K562 (cell line): Measurements from ENCODE around the gene SLC25A42. TPM values are rescaled to one million over a fixed set of nuclear protein-coding genes. Genes with fewer than 3 reads are reported as not detected.
A peak's percentile ranks its signal among the peaks of the same experiment; 100 is the strongest.

ENCODE experiments used
- ERF ChIP-seq: fragments of 450-650 bp; formaldehyde crosslinking; IDR thresholded peaks from 2 replicates; pipeline ENCODE4 v1.4.0; 2020; ENCODE audit warnings: mild to moderate bottlenecking, mixed read lengths
- KLF1 ChIP-seq: fragments of 450-650 bp; IDR thresholded peaks from 2 replicates; pipeline ENCODE4 v1.6.1; 2016; ENCODE audit warnings: missing genetic modification characterization, missing compliant biosample characterization
- KLF10 ChIP-seq: fragments of 250-450 bp; sonication (Bioruptor Pico); IDR thresholded peaks from 2 replicates; pipeline ENCODE4 v1.6.1; 2021; ENCODE audit warnings: matching md5 sums
- MYNN ChIP-seq, 2 experiments: sonication (generic); formaldehyde crosslinking in 1 of 2; IDR thresholded peaks; 2 replicates each; pipeline versions ENCODE4 v1.5.0 to v1.6.1; 2016 to 2020; ENCODE audit warnings: antibody characterized with exemption in 1 of 2, missing genetic modification reagents in 1 of 2
- NR2C1 ChIP-seq, 2 experiments: fragments of 450-650 bp; IDR thresholded peaks; 2 replicates each; pipeline ENCODE4 v1.6.1; 2017; ENCODE audit warnings: mild to moderate bottlenecking in 2 of 2, antibody characterized with exemption in 1 of 2, inconsistent platforms in 1 of 2, missing compliant biosample characterization in 1 of 2, missing genetic modification characterization in 1 of 2
- SP2 ChIP-seq: IDR thresholded peaks from 2 replicates; pipeline ENCODE4 v1.6.1; 2011; ENCODE audit warnings: mild to moderate bottlenecking, low read depth, low read length, moderate library complexity; ENCODE audit not compliant: poor library complexity, severe bottlenecking; ENCODE audit errors: extremely low read depth
- XRCC5 ChIP-seq: fragments of 200-400 bp; formaldehyde crosslinking; IDR thresholded peaks from 2 replicates; pipeline ENCODE4 v1.6.1; 2017; ENCODE audit warnings: low read depth, mild to moderate bottlenecking, low read length
- ZNF384 ChIP-seq: IDR thresholded peaks from 2 replicates; pipeline ENCODE4 v1.6.1; 2012; ENCODE audit warnings: low read depth, low read length, improper control_type of control experiment
- polyA plus RNA-seq, 8 experiments: library from polyadenylated mRNA; depleted of rRNA in 4 of 8; stranded (reverse) in 5 of 8; unstranded in 3 of 8; fragments of >200 nt; fragmentation: Nextera tagmentation in 2 of 8; fragmentation: Illumina TruSeq in 1 of 8; extraction: Ambion mirVana in 2 of 8; extraction: Trizol in 1 of 8; gene quantifications; 2 replicates each; pipeline versions ENCODE4 v1.2.1 to v1.2.3, GENCODE V29; 2011 to 2014; ENCODE audit warnings: inconsistent platforms in 1 of 8, missing spikeins in 1 of 8
- total RNA-seq, 7 experiments: library from RNA; depleted of rRNA in 6 of 7; stranded (reverse); fragments of >200 nt in 6 of 7; fragmentation: Illumina TruSeq in 2 of 7; extraction: Trizol in 2 of 7; gene quantifications; 2 replicates each; pipeline versions ENCODE4 v1.2.1 to v1.2.3, GENCODE V29; 2011 to 2021; ENCODE audit warnings: low replicate concordance in 1 of 7
- TF ChIP-seq, protein P1 (sequence below): fragments of 450-650 bp; formaldehyde crosslinking; IDR thresholded peaks from 2 replicates; pipeline ENCODE4 v1.4.0; 2020; ENCODE audit warnings: mild to moderate bottlenecking, moderate library complexity
- TF ChIP-seq, protein P2 (sequence below): fragments of 250-450 bp; sonication (Bioruptor Pico); IDR thresholded peaks from 2 replicates; pipeline ENCODE4 v1.4.0; 2020; ENCODE audit warnings: mild to moderate bottlenecking, moderate library complexity
- TF ChIP-seq, protein P3 (sequence below): fragments of 250-450 bp; sonication (Bioruptor Pico); IDR thresholded peaks from 2 replicates; pipeline ENCODE4 v1.8.0; 2021; ENCODE audit warnings: moderate library complexity, mild to moderate bottlenecking, inconsistent platforms
- TF ChIP-seq, protein P4 (sequence below), 2 experiments: fragments of 450-650 bp in 1 of 2; sonication (generic) in 1 of 2; formaldehyde crosslinking in 1 of 2; IDR thresholded peaks in 1 of 2; conservative IDR thresholded peaks in 1 of 2; 2 replicates each; pipeline versions ENCODE4 v1.6.1 to v1.8.1; 2016 to 2023; ENCODE audit warnings: mild to moderate bottlenecking in 2 of 2, moderate library complexity in 2 of 2, inconsistent platforms in 1 of 2, missing genetic modification reagents in 1 of 2
- TF ChIP-seq, protein P5 (sequence below): fragments of 150-350 bp; IDR thresholded peaks from 2 replicates; pipeline ENCODE4 v1.6.1; 2014; ENCODE audit warnings: low read depth, mild to moderate bottlenecking, low read length, borderline replicate concordance

The SLC25A42 gene
- total and polyA plus RNA-seq, 9 of the 15 experiments (the other 6 are each of a cell fraction or from before 2014, with no cell fraction given): 0.59 to 32.2 (median 14.1) TPM

DNA sequence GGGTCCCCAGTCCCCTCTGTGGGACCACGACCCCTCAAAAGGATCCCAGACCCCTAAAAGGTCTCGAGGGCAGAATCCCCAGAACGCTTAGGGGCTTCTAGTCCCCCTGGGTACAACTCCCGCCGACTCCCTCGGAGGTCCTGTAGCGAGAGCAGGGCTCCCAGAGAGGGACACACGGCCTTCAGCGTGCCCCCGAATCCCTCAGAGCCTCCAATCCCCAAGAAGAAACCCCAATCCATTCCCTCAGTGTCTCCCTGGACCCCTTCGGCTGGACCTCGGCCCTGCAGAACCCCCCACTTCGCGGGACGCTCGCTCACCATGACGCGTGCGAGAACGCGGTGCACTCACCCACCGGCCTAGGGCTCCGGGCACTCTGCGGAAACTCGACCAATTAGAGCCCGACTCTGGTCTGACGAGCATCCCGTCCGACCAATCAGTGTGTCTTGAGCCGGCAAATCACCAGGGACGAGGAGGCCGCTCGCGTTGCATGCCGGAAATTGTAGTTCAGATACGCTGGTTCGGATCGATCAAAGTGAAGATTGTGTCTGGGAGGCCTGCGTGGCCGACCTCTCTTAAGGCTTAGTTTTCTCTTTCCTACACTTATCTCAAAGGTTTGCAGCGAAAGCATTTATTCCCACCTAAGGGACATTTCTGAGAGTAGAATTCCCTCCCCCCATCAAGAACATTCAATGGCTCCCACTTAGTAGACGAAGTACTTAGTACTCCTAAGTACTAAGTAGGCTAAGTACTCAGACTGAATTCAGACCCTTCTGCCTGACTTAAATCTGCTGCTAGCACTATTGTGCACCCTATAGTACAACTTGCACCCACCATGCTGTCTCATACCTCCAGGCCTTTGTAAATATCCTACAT, 74.6 kb downstream of the SLC25A42 start, which contains the start of gene TMEM161A (continued):
- TF ChIP-seq MYNN (IDR thresholded peaks at IDR 0.05) (no peak), MYNN (CRISPR knock-in tag; IDR thresholded peaks at IDR 0.05) (no peak), ZNF384 (no peak), XRCC5 (no peak), KLF1 (tag) (no peak), KLF10 (CRISPR knock-in tag) (no peak), SP2 (peak; percentile 82), NR2C1 (IDR thresholded peaks at IDR 0.05) (no peak), NR2C1 (tag; IDR thresholded peaks at IDR 0.05) (peak; percentile 65), ERF (CRISPR knock-in tag) (no peak)
- TF ChIP-seq, protein P1, sequence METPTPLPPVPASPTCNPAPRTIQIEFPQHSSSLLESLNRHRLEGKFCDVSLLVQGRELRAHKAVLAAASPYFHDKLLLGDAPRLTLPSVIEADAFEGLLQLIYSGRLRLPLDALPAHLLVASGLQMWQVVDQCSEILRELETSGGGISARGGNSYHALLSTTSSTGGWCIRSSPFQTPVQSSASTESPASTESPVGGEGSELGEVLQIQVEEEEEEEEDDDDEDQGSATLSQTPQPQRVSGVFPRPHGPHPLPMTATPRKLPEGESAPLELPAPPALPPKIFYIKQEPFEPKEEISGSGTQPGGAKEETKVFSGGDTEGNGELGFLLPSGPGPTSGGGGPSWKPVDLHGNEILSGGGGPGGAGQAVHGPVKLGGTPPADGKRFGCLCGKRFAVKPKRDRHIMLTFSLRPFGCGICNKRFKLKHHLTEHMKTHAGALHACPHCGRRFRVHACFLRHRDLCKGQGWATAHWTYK (CRISPR knock-in tag): no peak
- TF ChIP-seq, protein P2, sequence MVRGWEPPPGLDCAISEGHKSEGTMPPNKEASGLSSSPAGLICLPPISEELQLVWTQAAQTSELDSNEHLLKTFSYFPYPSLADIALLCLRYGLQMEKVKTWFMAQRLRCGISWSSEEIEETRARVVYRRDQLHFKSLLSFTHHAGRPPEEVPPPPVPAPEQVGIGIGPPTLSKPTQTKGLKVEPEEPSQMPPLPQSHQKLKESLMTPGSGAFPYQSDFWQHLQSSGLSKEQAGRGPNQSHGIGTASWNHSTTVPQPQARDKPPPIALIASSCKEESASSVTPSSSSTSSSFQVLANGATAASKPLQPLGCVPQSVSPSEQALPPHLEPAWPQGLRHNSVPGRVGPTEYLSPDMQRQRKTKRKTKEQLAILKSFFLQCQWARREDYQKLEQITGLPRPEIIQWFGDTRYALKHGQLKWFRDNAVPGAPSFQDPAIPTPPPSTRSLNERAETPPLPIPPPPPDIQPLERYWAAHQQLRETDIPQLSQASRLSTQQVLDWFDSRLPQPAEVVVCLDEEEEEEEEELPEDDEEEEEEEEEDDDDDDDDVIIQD (CRISPR knock-in tag): no peak
- TF ChIP-seq, protein P3, sequence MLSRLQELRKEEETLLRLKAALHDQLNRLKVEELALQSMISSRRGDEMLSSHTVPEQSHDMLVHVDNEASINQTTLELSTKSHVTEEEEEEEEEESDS (CRISPR knock-in tag): no peak
- TF ChIP-seq, protein P4, sequence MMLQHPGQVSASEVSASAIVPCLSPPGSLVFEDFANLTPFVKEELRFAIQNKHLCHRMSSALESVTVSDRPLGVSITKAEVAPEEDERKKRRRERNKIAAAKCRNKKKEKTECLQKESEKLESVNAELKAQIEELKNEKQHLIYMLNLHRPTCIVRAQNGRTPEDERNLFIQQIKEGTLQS (IDR thresholded peaks at IDR 0.05): no peak
- TF ChIP-seq, protein P4 (CRISPR knock-in tag; conservative IDR thresholded peaks at IDR 0.05): no peak
- TF ChIP-seq, protein P5, sequence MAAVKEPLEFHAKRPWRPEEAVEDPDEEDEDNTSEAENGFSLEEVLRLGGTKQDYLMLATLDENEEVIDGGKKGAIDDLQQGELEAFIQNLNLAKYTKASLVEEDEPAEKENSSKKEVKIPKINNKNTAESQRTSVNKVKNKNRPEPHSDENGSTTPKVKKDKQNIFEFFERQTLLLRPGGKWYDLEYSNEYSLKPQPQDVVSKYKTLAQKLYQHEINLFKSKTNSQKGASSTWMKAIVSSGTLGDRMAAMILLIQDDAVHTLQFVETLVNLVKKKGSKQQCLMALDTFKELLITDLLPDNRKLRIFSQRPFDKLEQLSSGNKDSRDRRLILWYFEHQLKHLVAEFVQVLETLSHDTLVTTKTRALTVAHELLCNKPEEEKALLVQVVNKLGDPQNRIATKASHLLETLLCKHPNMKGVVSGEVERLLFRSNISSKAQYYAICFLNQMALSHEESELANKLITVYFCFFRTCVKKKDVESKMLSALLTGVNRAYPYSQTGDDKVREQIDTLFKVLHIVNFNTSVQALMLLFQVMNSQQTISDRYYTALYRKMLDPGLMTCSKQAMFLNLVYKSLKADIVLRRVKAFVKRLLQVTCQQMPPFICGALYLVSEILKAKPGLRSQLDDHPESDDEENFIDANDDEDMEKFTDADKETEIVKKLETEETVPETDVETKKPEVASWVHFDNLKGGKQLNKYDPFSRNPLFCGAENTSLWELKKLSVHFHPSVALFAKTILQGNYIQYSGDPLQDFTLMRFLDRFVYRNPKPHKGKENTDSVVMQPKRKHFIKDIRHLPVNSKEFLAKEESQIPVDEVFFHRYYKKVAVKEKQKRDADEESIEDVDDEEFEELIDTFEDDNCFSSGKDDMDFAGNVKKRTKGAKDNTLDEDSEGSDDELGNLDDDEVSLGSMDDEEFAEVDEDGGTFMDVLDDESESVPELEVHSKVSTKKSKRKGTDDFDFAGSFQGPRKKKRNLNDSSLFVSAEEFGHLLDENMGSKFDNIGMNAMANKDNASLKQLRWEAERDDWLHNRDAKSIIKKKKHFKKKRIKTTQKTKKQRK: no peak
